Tibial nerve (tissue), 4 donors: ENCODE results near the gene SPATA24.

Experiments
- EP300 ChIP-seq, 2 donors: sonication (generic); formaldehyde crosslinking; IDR thresholded peaks; one replicate each; pipeline ENCODE4 v1.6.1; 2017; ENCODE audit warnings: antibody characterized with exemption in 2 of 2, mild to moderate bottlenecking in 1 of 2
- TF ChIP-seq, protein P1 (sequence below), 5 experiments: fragments of 200-600 bp in 3 of 5; fragments of 450-650 bp in 2 of 5; sonication (generic) in 3 of 5; IDR thresholded peaks; one replicate each; pipeline ENCODE4 v1.5.1; 2016 to 2019; ENCODE audit warnings: antibody characterized with exemption in 5 of 5, mild to moderate bottlenecking in 3 of 5, moderate library complexity in 2 of 5

DNA sequence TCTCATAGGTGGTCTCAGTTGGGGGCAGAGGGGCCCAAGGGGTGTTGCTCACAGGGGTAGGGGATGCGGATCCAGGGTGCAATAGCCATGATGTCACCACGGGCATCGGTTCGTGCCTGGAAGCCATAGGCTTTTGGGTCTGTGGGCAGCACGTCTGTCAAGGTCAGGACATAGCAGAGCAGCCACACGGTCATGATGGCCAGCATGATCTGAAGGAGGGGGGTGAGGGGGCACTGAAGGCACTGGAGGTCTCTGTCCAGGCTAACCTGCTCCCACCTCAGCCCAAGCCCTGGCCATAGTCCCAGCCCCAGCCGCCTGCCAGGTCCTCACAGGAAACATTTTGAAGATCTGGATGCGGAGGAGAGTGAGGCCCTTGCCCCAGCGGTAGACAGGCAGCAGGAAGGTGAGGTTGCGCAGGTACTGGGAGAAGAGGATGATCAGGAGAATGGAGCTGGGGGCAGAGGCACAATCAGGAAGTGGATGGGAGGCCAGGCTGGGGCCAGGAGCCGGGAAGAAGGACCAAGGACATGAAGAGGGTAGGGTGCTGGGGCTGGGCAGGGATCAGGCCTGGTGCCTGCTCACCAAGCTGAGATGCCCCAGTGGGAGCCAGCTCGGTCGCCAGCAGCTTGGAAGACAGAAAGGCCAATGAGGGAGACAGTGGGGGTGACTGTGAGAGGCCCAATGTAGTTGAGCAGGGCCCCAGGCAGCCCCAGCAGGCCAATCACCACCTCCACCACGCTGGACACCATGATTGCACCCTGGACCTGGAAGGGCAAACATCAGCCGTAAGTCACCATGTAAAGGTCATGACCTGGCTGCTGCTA, 24.1 kb downstream of the SPATA24 start:
- TF ChIP-seq, protein P1, sequence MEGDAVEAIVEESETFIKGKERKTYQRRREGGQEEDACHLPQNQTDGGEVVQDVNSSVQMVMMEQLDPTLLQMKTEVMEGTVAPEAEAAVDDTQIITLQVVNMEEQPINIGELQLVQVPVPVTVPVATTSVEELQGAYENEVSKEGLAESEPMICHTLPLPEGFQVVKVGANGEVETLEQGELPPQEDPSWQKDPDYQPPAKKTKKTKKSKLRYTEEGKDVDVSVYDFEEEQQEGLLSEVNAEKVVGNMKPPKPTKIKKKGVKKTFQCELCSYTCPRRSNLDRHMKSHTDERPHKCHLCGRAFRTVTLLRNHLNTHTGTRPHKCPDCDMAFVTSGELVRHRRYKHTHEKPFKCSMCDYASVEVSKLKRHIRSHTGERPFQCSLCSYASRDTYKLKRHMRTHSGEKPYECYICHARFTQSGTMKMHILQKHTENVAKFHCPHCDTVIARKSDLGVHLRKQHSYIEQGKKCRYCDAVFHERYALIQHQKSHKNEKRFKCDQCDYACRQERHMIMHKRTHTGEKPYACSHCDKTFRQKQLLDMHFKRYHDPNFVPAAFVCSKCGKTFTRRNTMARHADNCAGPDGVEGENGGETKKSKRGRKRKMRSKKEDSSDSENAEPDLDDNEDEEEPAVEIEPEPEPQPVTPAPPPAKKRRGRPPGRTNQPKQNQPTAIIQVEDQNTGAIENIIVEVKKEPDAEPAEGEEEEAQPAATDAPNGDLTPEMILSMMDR (IDR thresholded peaks at IDR 0.05) = no peak
- no peak for TF ChIP-seq EP300 (IDR thresholded peaks at IDR 0.05)
